GM12878 (cell line): Measurements from ENCODE around the gene CAMKK2. TPM values are rescaled to one million over a fixed set of nuclear protein-coding genes. Genes with fewer than 3 reads are reported as not detected.
"Not testable (repeated sequence)": the region's sequence is repeated elsewhere in the genome, so short reads cannot be mapped to it uniquely, and the experiment has no call there.

Source experiments
- ATAC-seq: fragments of 200-7000 bp; cut with Tn5 transposase; 3 replicates; pipeline ENCODE4 v1.9.1; 2020; ENCODE audit warnings: mild to moderate bottlenecking, moderate library complexity
- BruUV-seq: library from RNA; stranded (reverse); fragments of 400-500 nt; replicated peaks from 2 replicates; lab custom pipeline; 2021; lab: Mats Ljungman, UMichigan
- CTCF ChIA-PET: fragments of 300-600 bp; sonication (Branson Sonifier 250); formaldehyde crosslinking; extraction: SDS; loops from one replicate; lab custom pipeline; 2021; ENCODE audit warnings: inconsistent platforms; lab: Yijun Ruan, JAX
- POLR2A ChIA-PET: fragments of 350-600 bp; formaldehyde crosslinking; extraction: SDS; loops from one replicate; lab custom pipeline; 2021; ENCODE audit warnings: inconsistent platforms; lab: Charles Lee
- RAD21 ChIA-PET: fragments of 300-600 bp; sonication (Branson Sonifier 250); formaldehyde crosslinking; loops from one replicate; lab custom pipeline; 2023; ENCODE audit warnings: antibody characterized with exemption; ENCODE audit not compliant: unreplicated experiment; lab: Charles Lee
- SMC1A ChIA-PET: fragments of 300-600 bp; sonication (Branson Sonifier 250); formaldehyde crosslinking; loops from one replicate; lab custom pipeline; 2023; ENCODE audit not compliant: unreplicated experiment, uncharacterized antibody; lab: Charles Lee
- DNase-seq: peaks from one replicate; pipeline ENCODE4 v3.0.0-alpha.2; 2011; ENCODE audit warnings: low read depth, low spot score
- FAIRE-seq: peaks from 3 replicates; lab custom pipeline; 2011; peaks lifted over from hg19 to GRCh38; lab: Jason Lieb, UNC
- H2AFZ ChIP-seq: 2 replicates; pipeline ENCODE4 v1.6.0; 2011; ENCODE audit warnings: low read depth, low read length, control low read depth; ENCODE audit not compliant: control insufficient read depth
- H3K27ac ChIP-seq: 2 replicates; pipeline ENCODE4 v1.5.1; 2011; ENCODE audit warnings: control low read depth; ENCODE audit not compliant: control insufficient read depth, insufficient read depth
- H3K27me3 ChIP-seq, 2 experiments: replicated peaks in 1 of 2; 2 replicates each; pipeline versions ENCODE4 v1.6.0 to v1.6.1; 2011; ENCODE audit warnings: low read length in 1 of 2; ENCODE audit not compliant: control insufficient read depth in 2 of 2, insufficient read depth in 2 of 2
- H3K36me3 ChIP-seq, 2 experiments: 2 replicates each; pipeline ENCODE4 v1.5.1; 2011; ENCODE audit warnings: low read length in 1 of 2; ENCODE audit not compliant: control insufficient read depth in 2 of 2, insufficient read depth in 2 of 2
- H3K4me1 ChIP-seq: 2 replicates; pipeline ENCODE4 v1.6.1; 2011; ENCODE audit warnings: mild to moderate bottlenecking, low read length, moderate library complexity, mixed read lengths; ENCODE audit not compliant: control insufficient read depth, insufficient read depth
- H3K4me2 ChIP-seq: 2 replicates; pipeline ENCODE4 v1.6.0; 2011; ENCODE audit warnings: control low read depth; ENCODE audit not compliant: control insufficient read depth, insufficient read depth
- H3K4me3 ChIP-seq: fragments of 200-600 bp; sonication (generic); 2 replicates; pipeline ENCODE4 v1.5.1; 2016
- H3K79me2 ChIP-seq: 2 replicates; pipeline ENCODE4 v1.6.0; 2011; ENCODE audit warnings: low read length; ENCODE audit not compliant: control insufficient read depth, insufficient read depth
- H3K9ac ChIP-seq: 2 replicates; pipeline ENCODE4 v1.8.0; 2011; ENCODE audit warnings: low read length, control low read depth, mixed read lengths; ENCODE audit not compliant: control insufficient read depth, insufficient read depth
- H3K9me3 ChIP-seq: replicated peaks from 3 replicates; pipeline ENCODE4 v1.5.1; 2011; ENCODE audit warnings: mild to moderate bottlenecking, low read length; ENCODE audit not compliant: control insufficient read depth, insufficient read depth
- H4K20me1 ChIP-seq: 2 replicates; pipeline ENCODE4 v1.6.0; 2011; ENCODE audit not compliant: control insufficient read depth, insufficient read depth
- WGBS: methylation state at CpG from one replicate; pipeline ENCODE4 v1.1.6; 2016; ENCODE audit warnings: low lambda C conversion rate; ENCODE audit not compliant: insufficient replicate concordance, insufficient coverage; ENCODE audit errors: missing lambda C conversion rate; 5-methylcytosine and 5-hydroxymethylcytosine counted together
- in situ Hi-C: fragments of 300-500 bp; cut with MboI; formaldehyde crosslinking; loops from 9 replicates; pipeline ENCODE4 v1.14.3; 2018; ENCODE audit warnings: mixed read lengths
- intact Hi-C: fragments of 100-400 bp; cut with micrococcal nuclease; formaldehyde crosslinking; loops from one replicate; pipeline ENCODE4 v1.14.2; 2022; ENCODE audit not compliant: unreplicated experiment
- polyA plus RNA-seq, 11 experiments: library from polyadenylated mRNA; depleted of rRNA in 4 of 11; unstranded in 6 of 11; stranded (reverse) in 5 of 11; fragments of >200 nt; fragmentation: Nextera tagmentation in 4 of 11; fragmentation: Illumina TruSeq in 1 of 11; extraction: Ambion mirVana in 4 of 11; extraction: Trizol in 1 of 11; gene quantifications; 1 replicate in 1 of 11; 2 replicates in 10 of 11; pipeline versions ENCODE4 v1.2.1 to v1.2.3, GENCODE V29; 2011 to 2016; ENCODE audit warnings: inconsistent platforms in 2 of 11, missing spikeins in 2 of 11, low read depth in 1 of 11
- total RNA-seq, 4 experiments: library from RNA; depleted of rRNA in 3 of 4; stranded (reverse); fragments of >200 nt in 3 of 4; fragmentation: Illumina TruSeq in 1 of 4; extraction: Trizol in 1 of 4; gene quantifications; 2 replicates each; pipeline versions ENCODE4 v1.2.1 to v1.2.3, GENCODE V29; 2013 to 2021

CAMKK2 gene
- total and polyA plus RNA-seq, 10 of the 15 experiments (the other 5 are each of a cell fraction or from before 2014, with no cell fraction given): 5.2 to 40.6 (median 26.6) TPM

DNA sequence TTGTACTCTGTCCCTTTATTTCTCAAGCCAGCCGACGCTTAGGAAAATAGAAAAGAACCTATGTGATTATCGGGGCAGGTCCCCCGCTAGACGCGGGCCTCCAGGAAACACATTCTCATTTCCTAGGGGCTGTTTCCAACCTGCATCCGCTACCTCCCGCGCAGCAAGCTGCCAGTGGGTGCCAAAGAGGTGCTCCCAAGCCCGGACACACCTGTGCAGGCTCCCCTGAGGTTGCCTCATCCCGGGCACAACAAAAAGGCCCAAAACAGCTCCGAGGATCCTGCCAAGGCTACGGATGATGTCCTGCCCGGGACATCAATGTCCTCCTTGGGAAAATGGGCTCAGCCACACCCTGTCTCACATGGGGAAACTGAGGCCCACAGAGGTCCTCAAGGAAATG is 15.4 kb downstream of the CAMKK2 start:
- RAD21 ChIA-PET, intact Hi-C loops: not testable (repeated sequence)

DNA sequence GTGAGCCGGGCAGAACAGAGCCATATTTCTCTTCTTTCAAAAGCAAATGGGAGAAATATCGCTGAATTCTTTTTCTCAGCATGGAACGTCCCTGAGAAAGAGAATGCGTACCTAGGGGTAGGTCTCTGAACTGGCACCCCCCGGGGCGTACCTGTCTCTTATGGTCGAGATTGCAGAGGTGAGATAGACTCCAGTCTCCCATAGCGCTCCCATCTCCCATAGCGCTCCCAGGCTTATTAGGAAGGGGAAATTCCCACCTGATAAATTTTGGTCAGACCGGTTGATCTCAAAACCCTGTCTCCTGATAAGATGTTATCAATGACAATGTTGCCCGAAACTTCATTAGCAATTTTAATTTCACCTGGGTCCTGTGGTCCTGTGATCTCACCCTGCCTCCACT is 16.0 kb downstream of the CAMKK2 start:
- DNase-seq, H3K4me1 ChIP-seq, H3K9me3 ChIP-seq, H3K27ac ChIP-seq, ATAC-seq, H4K20me1 ChIP-seq, in situ Hi-C loops, POLR2A ChIA-PET, BruUV-seq, H3K36me3 ChIP-seq, SMC1A ChIA-PET, FAIRE-seq, H2AFZ ChIP-seq, H3K9ac ChIP-seq, RAD21 ChIA-PET, H3K27me3 ChIP-seq, H3K79me2 ChIP-seq, CTCF ChIA-PET, H3K4me3 ChIP-seq, intact Hi-C loops, H3K4me2 ChIP-seq: not testable (repeated sequence)
- WGBS: 99% methylated on average over 11 of the region's 11 CpGs

More for the DNA sequence above, 15.4 kb downstream of the CAMKK2 start:
- H3K79me2 ChIP-seq, FAIRE-seq, H3K9me3 ChIP-seq, H3K27me3 ChIP-seq, H3K4me2 ChIP-seq, CTCF ChIA-PET, SMC1A ChIA-PET, H3K9ac ChIP-seq, in situ Hi-C loops, POLR2A ChIA-PET, H3K36me3 ChIP-seq, H3K4me1 ChIP-seq, H4K20me1 ChIP-seq, H2AFZ ChIP-seq, BruUV-seq, DNase-seq, H3K27ac ChIP-seq, H3K4me3 ChIP-seq, ATAC-seq: not testable (repeated sequence)
- 97% methylated on average over 14 of the region's 14 CpGs for WGBS
